GM21529 (cell line): ENCODE results near the gene IGFBPL1.

Experiments used
- ATAC-seq: cut with Tn5 transposase; IDR thresholded peaks from one replicate; pipeline ENCODE4 v1.9.1; 2021; ENCODE audit not compliant: unreplicated experiment

The IGFBPL1 gene

GRCh38 chr9:38358390-38359296 lies 65.6 kb downstream of the IGFBPL1 start:
- no peak for ATAC-seq

DNA sequence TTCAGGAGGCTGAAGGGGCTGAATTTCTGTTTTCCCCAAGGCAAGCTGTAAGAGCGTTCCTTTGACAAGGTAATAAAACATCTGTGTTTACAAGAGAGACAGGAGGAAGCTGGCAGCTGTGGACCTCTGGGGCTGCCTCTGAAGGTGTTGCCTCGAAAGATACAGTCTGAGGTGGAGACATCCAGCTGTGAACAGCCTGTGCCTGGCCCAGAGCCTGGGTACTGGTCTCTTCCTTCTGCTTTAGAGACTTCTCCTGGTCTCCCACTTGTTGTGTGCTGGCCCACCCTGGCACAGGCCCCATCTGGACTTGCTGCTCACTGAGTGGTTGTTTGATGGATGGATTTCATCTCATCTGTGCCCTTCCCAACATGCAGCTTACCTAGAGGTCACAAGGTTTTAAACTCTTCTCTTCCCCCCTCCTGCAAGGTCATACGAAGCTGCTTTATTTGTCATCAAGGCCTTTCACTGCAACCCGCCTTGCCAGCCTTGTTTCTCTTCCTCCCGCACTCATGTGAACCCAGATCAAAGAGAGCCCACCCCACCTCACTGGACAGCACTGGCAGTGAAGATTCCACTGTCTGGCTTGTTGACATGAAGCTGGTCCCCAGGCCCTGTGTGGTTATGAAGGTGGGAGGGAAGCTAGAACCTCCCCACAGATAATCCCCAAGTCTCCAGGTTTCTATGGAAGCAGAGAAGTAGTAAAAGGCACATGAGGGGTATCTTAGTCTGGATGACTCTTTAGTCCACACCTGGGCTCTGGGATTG lies 66.7 kb downstream of the IGFBPL1 start:
- no peak for ATAC-seq

DNA sequence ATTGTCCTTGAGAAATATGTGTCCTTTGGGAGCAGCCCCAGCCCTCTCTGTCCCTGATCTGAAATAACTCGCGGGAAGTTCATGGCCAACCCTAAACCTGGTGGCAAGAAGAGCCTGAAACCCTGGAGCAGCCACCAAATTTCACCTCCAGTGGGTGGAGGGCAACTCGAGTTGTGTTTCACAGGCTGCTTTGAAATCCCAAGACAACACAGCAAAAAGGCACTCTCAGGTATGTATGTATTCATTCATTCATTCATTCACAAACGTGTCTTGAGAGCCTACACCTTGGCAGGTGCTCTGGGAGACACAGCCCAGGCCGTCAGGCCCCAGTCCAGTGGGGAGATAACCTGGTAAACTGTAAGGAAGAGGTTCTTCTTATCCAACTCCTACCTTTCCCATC lies 67.4 kb downstream of the IGFBPL1 start:
- no peak for ATAC-seq
